Mesothelial cell of epicardium (in vitro differentiated cells): ENCODE data around the gene GPD2. TPM values are rescaled to one million over a fixed set of nuclear protein-coding genes. Genes with fewer than 3 reads are reported as not detected.
"Not testable (repeated sequence)": the region's sequence is repeated elsewhere in the genome, so short reads cannot be mapped to it uniquely, and the experiment has no call there.

Experiments used
- DNase-seq, 2 experiments: peaks; one replicate each; pipeline ENCODE4 v3.0.0; 2021; ENCODE audit warnings: low spot score in 2 of 2; ENCODE audit not compliant: unreplicated experiment in 2 of 2
- H3K27ac Mint-ChIP-seq: 2 replicates; pipeline ENCODE4 v1.8.0; 2021; ENCODE audit warnings: mixed read lengths
- H3K27me3 Mint-ChIP-seq: 2 replicates; pipeline ENCODE4 v1.8.0; 2021; ENCODE audit warnings: low read depth, mixed read lengths
- H3K36me3 Mint-ChIP-seq: 2 replicates; pipeline ENCODE4 v1.8.0; 2021; ENCODE audit warnings: mixed read lengths
- H3K4me1 Mint-ChIP-seq: 2 replicates; pipeline ENCODE4 v1.8.0; 2021; ENCODE audit warnings: mixed read lengths
- H3K4me3 Mint-ChIP-seq: 2 replicates; pipeline ENCODE4 v1.8.0; 2021; ENCODE audit warnings: mild to moderate bottlenecking, moderate library complexity, mixed read lengths
- H3K9me3 Mint-ChIP-seq: 2 replicates; pipeline ENCODE4 v1.8.0; 2021; ENCODE audit warnings: mixed read lengths
- CTCF ChIP-seq: fragments of 200-600 bp; sonication (generic); IDR thresholded peaks from one replicate; pipeline ENCODE4 v1.5.0; 2021; ENCODE audit warnings: antibody characterized with exemption; ENCODE audit not compliant: unreplicated experiment
- total RNA-seq: library from RNA; stranded (reverse); gene quantifications from 3 replicates; pipeline ENCODE4 v1.2.1, GENCODE V29; 2021

The GPD2 gene
- total RNA-seq, 1 donor from 2014 or later: 21.7 TPM

GRCh38 chr2:156601855-156602551 lies 165.8 kb downstream of the GPD2 start:
- Mint-ChIP-seq H3K36me3 (no peaks in the 10 kb centered on the region), H3K27ac (no peak overlapping the region)

GRCh38 chr2:156602552-156602933 lies 166.4 kb downstream of the GPD2 start:
- Mint-ChIP-seq H3K9me3 (peaks cover 3% of the 10 kb centered on the region), H3K4me3 (no peak overlapping the region), H3K36me3 (no peaks in the 10 kb centered on the region), H3K27ac (no peak overlapping the region), H3K4me1 (no peaks in the 10 kb centered on the region), H3K27me3 (no peaks in the 10 kb centered on the region)
- no peak for DNase-seq
- TF ChIP-seq CTCF: no peak

More at GRCh38 chr2:156601855-156602551, 165.8 kb downstream of the GPD2 start:
- H3K9me3 Mint-ChIP-seq: peaks cover 3% of the 10 kb centered on the region
- no peak for TF ChIP-seq CTCF
- no peaks in the 10 kb centered on the region for H3K4me1 Mint-ChIP-seq
- no peaks in the 10 kb centered on the region for H3K27me3 Mint-ChIP-seq
- H3K4me3 Mint-ChIP-seq: no peak overlapping the region
- no peak for DNase-seq

GRCh38 chr2:156615836-156616322 lies 179.7 kb downstream of the GPD2 start:
- no peak overlapping the region for H3K4me3 Mint-ChIP-seq
- no peaks in the 10 kb centered on the region for H3K9me3 Mint-ChIP-seq
- H3K27me3 Mint-ChIP-seq: no peaks in the 10 kb centered on the region
- no peak for DNase-seq
- H3K27ac Mint-ChIP-seq: no peak overlapping the region
- H3K36me3 Mint-ChIP-seq: no peaks in the 10 kb centered on the region
- TF ChIP-seq CTCF: no peak
- no peaks in the 10 kb centered on the region for H3K4me1 Mint-ChIP-seq

GRCh38 chr2:156618071-156618470 lies 181.9 kb downstream of the GPD2 start:
- not testable (repeated sequence) for H3K4me1 Mint-ChIP-seq, H3K9me3 Mint-ChIP-seq, DNase-seq, H3K27ac Mint-ChIP-seq, H3K4me3 Mint-ChIP-seq, H3K27me3 Mint-ChIP-seq, H3K36me3 Mint-ChIP-seq

GRCh38 chr2:156619021-156619539 lies 182.9 kb downstream of the GPD2 start:
- no peak for DNase-seq
- H3K4me1 Mint-ChIP-seq: no peaks in the 10 kb centered on the region
- H3K4me3 Mint-ChIP-seq: no peak overlapping the region
- H3K27me3 Mint-ChIP-seq: no peaks in the 10 kb centered on the region
- H3K27ac Mint-ChIP-seq: no peak overlapping the region
- H3K9me3 Mint-ChIP-seq: peaks cover 8% of the 10 kb centered on the region
- H3K36me3 Mint-ChIP-seq: no peaks in the 10 kb centered on the region
- no peak for TF ChIP-seq CTCF

- Mint-ChIP-seq H3K36me3 (no peaks in the 10 kb centered on the region), H3K27me3 (no peaks in the 10 kb centered on the region), H3K27ac (no peak overlapping the region), H3K4me1 (no peaks in the 10 kb centered on the region), H3K9me3 (peaks cover 14% of the 10 kb centered on the region), H3K4me3 (no peak overlapping the region)
- DNase-seq: no peak
- TF ChIP-seq CTCF: no peak
Measured at GRCh38 chr2:156622491-156622890, 186.3 kb downstream of the GPD2 start.
